ENCODE results near the gene NELFCD. TPM values are rescaled to one million over a fixed set of nuclear protein-coding genes. Genes with fewer than 3 reads are reported as not detected.
"Not testable (repeated sequence)": the region's sequence is repeated elsewhere in the genome, so short reads cannot be mapped to it uniquely, and the experiment has no call there.

Gene NELFCD
- total and polyA plus RNA-seq, 4 experiments from 2014 or later: 72.6 to 93.3 (median 82.8) TPM

GRCh38 chr20:58945965-58946631 lies 35.0 kb upstream of the NELFCD start:
- peaks cover 3 to 5% of the 10 kb centered on the region in 2 donors for H3K27me3 Mint-ChIP-seq
- no peak overlapping the region for H3K4me3 Mint-ChIP-seq
- H3K4me3 ChIP-seq (ENCODE audit: low read length in 2 of 2): no peak overlapping the region
- no peaks in the 10 kb centered on the region for H3K9me3 Mint-ChIP-seq
- no peaks in the 10 kb centered on the region for H3K27me3 ChIP-seq (ENCODE audit: insufficient read depth, low read length)
- no peaks in the 10 kb centered on the region for H3K36me3 Mint-ChIP-seq
- H3K4me1 Mint-ChIP-seq: no peaks in the 10 kb centered on the region
- no peak for DNase-seq
- ChIA-PET POLR2A (ENCODE audit: partially characterized antibody) (no interaction called here), CTCF (ENCODE audit: partially characterized antibody) (no interaction called here)
- H3K4me1 ChIP-seq (ENCODE audit: insufficient read depth, low read length): no peaks in the 10 kb centered on the region
- H3K27ac Mint-ChIP-seq: no peak overlapping the region
- H3K9me3 ChIP-seq (ENCODE audit: control insufficient read depth in 1 of 2, low read length in 2 of 2): no peaks in the 10 kb centered on the region
- H3K36me3 ChIP-seq (ENCODE audit: insufficient read depth, low read length): no peaks in the 10 kb centered on the region
- H3K27ac ChIP-seq (ENCODE audit: low read depth, low read length): no peak overlapping the region
- intact Hi-C loops (cut with micrococcal nuclease): no loop called here

DNA sequence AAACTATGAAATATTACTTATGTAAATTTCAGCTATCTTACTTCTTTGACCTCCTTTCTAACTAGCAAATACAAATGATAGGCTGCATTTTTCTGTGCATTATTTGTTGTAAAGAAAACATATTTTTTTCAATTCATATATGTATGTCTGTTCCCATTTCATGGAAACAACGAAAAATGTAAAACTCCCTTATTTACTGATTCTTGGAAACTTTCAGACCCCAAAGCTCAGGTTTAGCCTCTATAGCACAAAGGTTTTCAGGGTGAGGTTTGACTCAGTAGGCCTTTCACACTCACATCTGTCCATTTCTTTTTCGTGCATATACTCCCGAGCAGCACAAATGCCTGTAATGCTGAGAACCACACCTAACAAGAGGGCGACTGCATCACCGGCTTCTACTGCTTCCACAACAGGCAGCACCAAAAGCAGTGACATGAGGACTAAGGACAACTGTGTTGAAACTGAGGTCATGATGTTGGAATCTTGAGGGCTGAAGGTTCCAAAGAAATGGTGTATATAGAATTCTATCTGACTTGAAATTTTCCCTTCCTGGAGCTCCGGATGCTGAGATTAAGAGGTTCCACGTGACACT lies 33.2 kb upstream of the NELFCD start:
- POLR2A ChIA-PET (ENCODE audit: partially characterized antibody); CTCF ChIA-PET (ENCODE audit: partially characterized antibody): not testable (repeated sequence)

DNA sequence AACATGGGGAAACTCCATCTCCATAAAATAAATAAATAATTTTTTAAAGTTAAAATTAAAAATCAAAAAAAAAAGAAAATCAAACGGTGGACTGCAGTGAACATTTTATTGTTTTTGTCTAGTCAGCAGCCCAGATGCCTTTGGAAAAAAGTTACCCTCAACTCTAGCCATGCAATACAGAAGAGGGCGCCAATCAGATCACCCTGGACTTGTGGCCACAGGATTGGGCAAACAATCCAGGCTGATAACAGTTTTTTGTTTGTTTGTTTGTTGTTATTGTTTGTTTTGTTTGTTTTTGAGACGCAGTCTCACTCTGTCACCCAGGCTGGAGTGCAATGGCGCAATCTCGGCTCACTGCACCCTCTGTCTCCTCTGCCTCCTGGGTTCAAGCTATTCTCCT lies 30.5 kb upstream of the NELFCD start:
- H3K27ac Mint-ChIP-seq: no peak overlapping the region
- H3K4me1 Mint-ChIP-seq: no peaks in the 10 kb centered on the region
- Histone ChIP-seq H3K36me3 (ENCODE audit: insufficient read depth, low read length) (no peaks in the 10 kb centered on the region), H3K9me3 (ENCODE audit: control insufficient read depth in 1 of 2, low read length in 2 of 2) (no peaks in the 10 kb centered on the region), H3K27ac (ENCODE audit: low read depth, low read length) (no peak overlapping the region), H3K4me1 (ENCODE audit: insufficient read depth, low read length) (no peaks in the 10 kb centered on the region), H3K4me3 (ENCODE audit: low read length in 2 of 2) (no peak overlapping the region), H3K27me3 (ENCODE audit: insufficient read depth, low read length) (no peaks in the 10 kb centered on the region)
- ChIA-PET POLR2A (ENCODE audit: partially characterized antibody) (no interaction called here), CTCF (ENCODE audit: partially characterized antibody) (no interaction called here)
- no peaks in the 10 kb centered on the region for H3K36me3 Mint-ChIP-seq
- H3K4me3 Mint-ChIP-seq: no peak overlapping the region
- intact Hi-C loops (cut with micrococcal nuclease): no loop called here
- no peaks in the 10 kb centered on the region for H3K9me3 Mint-ChIP-seq
- H3K27me3 Mint-ChIP-seq: peaks cover 5% of the 10 kb centered on the region in 2 donors
- no peak for DNase-seq

More for the DNA sequence above, 33.2 kb upstream of the NELFCD start:
- H3K9me3 Mint-ChIP-seq; H3K27ac Mint-ChIP-seq; H3K4me3 Mint-ChIP-seq; H3K27ac ChIP-seq (ENCODE audit: low read depth, low read length); DNase-seq; H3K4me1 ChIP-seq (ENCODE audit: insufficient read depth, low read length); H3K9me3 ChIP-seq (ENCODE audit: control insufficient read depth in 1 of 2, low read length in 2 of 2); H3K36me3 ChIP-seq (ENCODE audit: insufficient read depth, low read length); H3K36me3 Mint-ChIP-seq; H3K4me1 Mint-ChIP-seq; H3K27me3 ChIP-seq (ENCODE audit: insufficient read depth, low read length); intact Hi-C loops (cut with micrococcal nuclease); H3K27me3 Mint-ChIP-seq; H3K4me3 ChIP-seq (ENCODE audit: low read length in 2 of 2): not testable (repeated sequence)

DNA sequence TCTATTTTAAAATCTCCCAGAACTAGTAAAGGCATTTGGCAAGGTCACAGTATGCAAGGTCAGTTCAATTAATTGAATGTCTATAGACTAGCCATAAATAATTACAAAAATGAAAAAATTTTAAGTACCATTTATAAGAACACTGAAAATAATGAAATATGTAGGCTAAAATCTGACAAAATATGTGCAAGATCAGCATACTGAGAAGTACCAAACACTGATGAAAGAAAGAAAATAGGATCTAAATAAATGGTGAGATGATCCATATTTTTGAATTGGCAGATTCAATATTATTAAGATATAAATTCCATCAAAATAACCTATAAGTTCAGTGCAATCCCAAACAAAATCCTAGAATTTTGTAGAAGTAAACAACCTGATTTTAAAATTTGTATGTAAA lies 28.0 kb upstream of the NELFCD start:
- Histone ChIP-seq H3K27ac (ENCODE audit: low read depth, low read length) (no peak overlapping the region), H3K4me3 (ENCODE audit: low read length in 2 of 2) (no peak overlapping the region), H3K36me3 (ENCODE audit: insufficient read depth, low read length) (no peaks in the 10 kb centered on the region), H3K9me3 (ENCODE audit: control insufficient read depth in 1 of 2, low read length in 2 of 2) (no peaks in the 10 kb centered on the region), H3K4me1 (ENCODE audit: insufficient read depth, low read length) (no peaks in the 10 kb centered on the region), H3K27me3 (ENCODE audit: insufficient read depth, low read length) (no peaks in the 10 kb centered on the region)
- Mint-ChIP-seq H3K4me1 (no peaks in the 10 kb centered on the region), H3K9me3 (no peaks in the 10 kb centered on the region), H3K27ac (no peak overlapping the region), H3K4me3 (no peak overlapping the region), H3K36me3 (no peaks in the 10 kb centered on the region), H3K27me3 (peaks cover 5% of the 10 kb centered on the region in 2 donors)
- no peak for DNase-seq
- intact Hi-C loops (cut with micrococcal nuclease): no loop called here
- ChIA-PET CTCF (ENCODE audit: partially characterized antibody) (no interaction called here), POLR2A (ENCODE audit: partially characterized antibody) (no interaction called here)

GRCh38 chr20:58956078-58956477 lies 25.0 kb upstream of the NELFCD start:
- CTCF ChIA-PET (ENCODE audit: partially characterized antibody): no interaction called here
- Mint-ChIP-seq H3K27me3 (peaks cover 7 to 9% of the 10 kb centered on the region in 2 donors), H3K4me1 (no peaks in the 10 kb centered on the region), H3K9me3 (no peaks in the 10 kb centered on the region), H3K4me3 (no peak overlapping the region), H3K27ac (no peak overlapping the region), H3K36me3 (no peaks in the 10 kb centered on the region)
- no peak overlapping the region for H3K4me3 ChIP-seq (ENCODE audit: low read length in 2 of 2)
- DNase-seq: no peak
- H3K27me3 ChIP-seq (ENCODE audit: insufficient read depth, low read length): no peaks in the 10 kb centered on the region
- intact Hi-C loops (cut with micrococcal nuclease): no loop called here
- POLR2A ChIA-PET (ENCODE audit: partially characterized antibody): interaction anchor here (0.7 kb wide), 1 partner anchor 1549 kb away, joined by 3 read pairs; no protein-coding TSS in a partner anchor
- no peaks in the 10 kb centered on the region for H3K4me1 ChIP-seq (ENCODE audit: insufficient read depth, low read length)
- no peaks in the 10 kb centered on the region for H3K36me3 ChIP-seq (ENCODE audit: insufficient read depth, low read length)
- no peak overlapping the region for H3K27ac ChIP-seq (ENCODE audit: low read depth, low read length)
- no peaks in the 10 kb centered on the region for H3K9me3 ChIP-seq (ENCODE audit: control insufficient read depth in 1 of 2, low read length in 2 of 2)

DNA sequence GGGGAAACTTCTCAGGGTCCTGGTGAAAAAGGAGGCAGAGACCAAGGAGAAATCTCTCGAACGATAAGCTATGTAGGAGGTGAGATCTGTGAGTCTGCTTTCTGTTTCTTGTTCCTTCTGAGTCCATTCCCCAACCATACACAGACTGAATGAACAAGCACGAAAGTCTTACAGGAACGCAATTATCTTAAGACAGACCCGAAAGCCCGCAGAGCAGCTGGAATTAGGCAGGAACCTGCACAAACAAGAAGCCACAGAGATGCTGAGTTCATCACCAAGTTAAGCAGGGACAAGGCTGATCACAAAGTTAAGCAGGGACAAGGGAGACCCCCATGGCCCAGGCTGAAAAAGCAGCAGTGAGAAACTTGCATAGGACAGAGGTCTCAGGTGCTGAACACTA lies 21.4 kb upstream of the NELFCD start:
- H3K36me3 ChIP-seq (ENCODE audit: insufficient read depth, low read length): no peaks in the 10 kb centered on the region
- no peaks in the 10 kb centered on the region for H3K4me1 ChIP-seq (ENCODE audit: insufficient read depth, low read length)
- H3K4me3 ChIP-seq (ENCODE audit: low read length in 2 of 2): no peak overlapping the region
- no peaks in the 10 kb centered on the region for H3K27me3 ChIP-seq (ENCODE audit: insufficient read depth, low read length)
- H3K27ac Mint-ChIP-seq: no peak overlapping the region
- no peaks in the 10 kb centered on the region for H3K36me3 Mint-ChIP-seq
- ChIA-PET CTCF (ENCODE audit: partially characterized antibody) (interaction anchor here (0.8 kb wide), 1 partner anchor 89 kb away, joined by 3 read pairs; no protein-coding TSS in a partner anchor), POLR2A (ENCODE audit: partially characterized antibody) (no interaction called here)
- no peak for DNase-seq
- no peaks in the 10 kb centered on the region for H3K9me3 ChIP-seq (ENCODE audit: control insufficient read depth in 1 of 2, low read length in 2 of 2)
- no peak overlapping the region for H3K27ac ChIP-seq (ENCODE audit: low read depth, low read length)
- H3K9me3 Mint-ChIP-seq: peaks cover 0 to 6% (median 2%) of the 10 kb centered on the region in 8 donors
- H3K4me3 Mint-ChIP-seq: no peak overlapping the region
- H3K27me3 Mint-ChIP-seq: peaks cover 15 to 17% of the 10 kb centered on the region in 2 donors
- no peaks in the 10 kb centered on the region for H3K4me1 Mint-ChIP-seq
- intact Hi-C loops (cut with micrococcal nuclease): no loop called here

- Mint-ChIP-seq H3K4me1 (no peaks in the 10 kb centered on the region), H3K27me3 (peaks cover 15 to 19% of the 10 kb centered on the region in 2 donors), H3K4me3 (no peak overlapping the region), H3K36me3 (no peaks in the 10 kb centered on the region), H3K27ac (no peak overlapping the region), H3K9me3 (peaks cover 0 to 6% (median 2%) of the 10 kb centered on the region in 8 donors)
- DNase-seq: no peak
- no peaks in the 10 kb centered on the region for H3K4me1 ChIP-seq (ENCODE audit: insufficient read depth, low read length)
- no peak overlapping the region for H3K27ac ChIP-seq (ENCODE audit: low read depth, low read length)
- no peaks in the 10 kb centered on the region for H3K36me3 ChIP-seq (ENCODE audit: insufficient read depth, low read length)
- no peaks in the 10 kb centered on the region for H3K9me3 ChIP-seq (ENCODE audit: control insufficient read depth in 1 of 2, low read length in 2 of 2)
- H3K27me3 ChIP-seq (ENCODE audit: insufficient read depth, low read length): no peaks in the 10 kb centered on the region
- CTCF ChIA-PET (ENCODE audit: partially characterized antibody): no interaction called here
- H3K4me3 ChIP-seq (ENCODE audit: low read length in 2 of 2): no peak overlapping the region
- POLR2A ChIA-PET (ENCODE audit: partially characterized antibody): no interaction called here
- intact Hi-C loops (cut with micrococcal nuclease): no loop called here
These were observed 17.9 kb upstream of the NELFCD start for GRCh38 chr20:58963060-58963584.

Measured in CD4-positive, alpha-beta memory T cell (primary cell).